HepG2 (cell line): ENCODE data around the gene MLANA. TPM values are rescaled to one million over a fixed set of nuclear protein-coding genes. Genes with fewer than 3 reads are reported as not detected.

Experiments
- ATAC-seq: fragments of 200-7000 bp; cut with Tn5 transposase; 3 replicates; pipeline ENCODE4 v1.9.1; 2020; ENCODE audit warnings: mild to moderate bottlenecking, moderate library complexity
- BruUV-seq: library from RNA; stranded (reverse); fragments of 400-500 nt; replicated peaks from 2 replicates; lab custom pipeline; 2021; lab: Mats Ljungman, UMichigan
- CTCF ChIA-PET: fragments of 300-600 bp; formaldehyde crosslinking; extraction: SDS; loops from one replicate; lab custom pipeline; 2021; ENCODE audit warnings: low total read pairs, inconsistent platforms, low intra/inter-chr PET ratio; lab: Yijun Ruan, JAX
- POLR2A ChIA-PET: fragments of 350-600 bp; sonication (Branson Sonifier 250); formaldehyde crosslinking; loops from one replicate; lab custom pipeline; 2020; ENCODE audit warnings: antibody characterized with exemption, inconsistent platforms; lab: Yijun Ruan, JAX
- DNase-seq: peaks from one replicate; pipeline ENCODE4 v3.0.0-alpha.2; 2015; ENCODE audit warnings: low spot score
- FAIRE-seq: peaks from 3 replicates; lab custom pipeline; 2011; peaks lifted over from hg19 to GRCh38; lab: Jason Lieb, UNC
- H2AFZ ChIP-seq: one replicate; pipeline ENCODE4 v1.6.1; 2011; ENCODE audit warnings: low read length, inconsistent platforms
- H3K27ac ChIP-seq: fragments of 300-600 bp; 3 replicates; pipeline ENCODE4 v1.8.0; 2011; ENCODE audit warnings: mixed run types, mild to moderate bottlenecking, mixed read lengths, low read length, inconsistent platforms; ENCODE audit not compliant: insufficient read depth; ENCODE audit errors: extremely low read length
- H3K27me3 ChIP-seq, 2 experiments: fragments of 200-600 bp in 1 of 2; 2 replicates in 1 of 2; 3 replicates in 1 of 2; pipeline versions ENCODE4 v1.6.0 to v1.8.0; 2011; ENCODE audit warnings: low read length in 2 of 2, mild to moderate bottlenecking in 2 of 2, moderate library complexity in 2 of 2, inconsistent platforms in 1 of 2; ENCODE audit not compliant: insufficient read depth in 2 of 2, control insufficient read depth in 1 of 2
- H3K36me3 ChIP-seq, 2 experiments: fragments of 200-600 bp in 1 of 2; replicated peaks in 1 of 2; 2 replicates in 1 of 2; 3 replicates in 1 of 2; pipeline versions ENCODE4 v1.5.1 to v1.8.0; 2011; ENCODE audit warnings: low read length in 2 of 2, inconsistent platforms in 1 of 2; ENCODE audit not compliant: insufficient read depth in 2 of 2, control insufficient read depth in 1 of 2
- H3K4me1 ChIP-seq: 2 replicates; pipeline ENCODE4 v1.5.1; 2012; ENCODE audit warnings: low read length, inconsistent platforms; ENCODE audit not compliant: insufficient read depth
- H3K4me2 ChIP-seq: 2 replicates; pipeline ENCODE4 v1.6.0; 2011; ENCODE audit warnings: low read depth, low read length, inconsistent platforms
- H3K4me3 ChIP-seq, 3 experiments: fragments of 200-600 bp in 1 of 3; sonication (generic), shearing (Covaris generic) in 1 of 3; replicated peaks in 1 of 3; 2 replicates each; pipeline ENCODE4 v1.5.1; 2011 to 2016; ENCODE audit warnings: low read length in 3 of 3, inconsistent platforms in 2 of 3, low read depth in 2 of 3, mild to moderate bottlenecking in 2 of 3, control low read depth in 1 of 3, mixed read lengths in 1 of 3; ENCODE audit not compliant: insufficient read depth in 1 of 3
- H3K79me2 ChIP-seq: one replicate; pipeline ENCODE4 v1.6.1; 2011; ENCODE audit warnings: low read length, inconsistent platforms; ENCODE audit not compliant: insufficient read depth
- H3K9ac ChIP-seq: 2 replicates; pipeline ENCODE4 v1.6.0; 2011; ENCODE audit warnings: mild to moderate bottlenecking, low read depth, low read length, inconsistent platforms; ENCODE audit not compliant: insufficient read depth
- H3K9me3 ChIP-seq: 2 replicates; pipeline ENCODE4 v1.5.1; 2012; ENCODE audit warnings: mild to moderate bottlenecking, low read length
- H4K20me1 ChIP-seq: 2 replicates; pipeline ENCODE4 v1.6.0; 2011; ENCODE audit warnings: inconsistent platforms, mild to moderate bottlenecking, low read length, moderate library complexity; ENCODE audit not compliant: insufficient read depth
- BCL6 ChIP-seq: IDR thresholded peaks from 2 replicates; pipeline ENCODE4 v1.6.1; 2016; ENCODE audit warnings: missing genetic modification reagents, missing compliant biosample characterization
- EZH2 ChIP-seq: conservative IDR thresholded peaks from 2 replicates; pipeline ENCODE4 v1.6.1; 2012; ENCODE audit warnings: mild to moderate bottlenecking, low read depth, low read length, moderate library complexity
- FOXO1 ChIP-seq: sonication (generic); formaldehyde crosslinking; IDR thresholded peaks from 2 replicates; pipeline ENCODE4 v1.4.0; 2020; ENCODE audit warnings: missing genetic modification reagents
- GTF3A ChIP-seq: sonication (generic); formaldehyde crosslinking; conservative IDR thresholded peaks from 2 replicates; pipeline ENCODE4 v1.4.0; 2020; ENCODE audit warnings: mild to moderate bottlenecking, missing genetic modification reagents
- HDAC2 ChIP-seq: sonication (generic); formaldehyde crosslinking; IDR thresholded peaks from 2 replicates; pipeline ENCODE4 v1.4.0; 2020; ENCODE audit warnings: missing genetic modification reagents
- NFIB ChIP-seq: sonication (generic); formaldehyde crosslinking; IDR thresholded peaks from 2 replicates; pipeline ENCODE4 v1.9.0; 2021; ENCODE audit warnings: missing genetic modification reagents, mild to moderate bottlenecking, borderline replicate concordance
- PAWR ChIP-seq: sonication (generic); formaldehyde crosslinking; IDR thresholded peaks from 2 replicates; pipeline ENCODE4 v1.4.0; 2020; ENCODE audit warnings: missing genetic modification reagents, mild to moderate bottlenecking, borderline replicate concordance
- PHB2 ChIP-seq: fragments of 450-650 bp; IDR thresholded peaks from 2 replicates; pipeline ENCODE4 v1.6.1; 2018; ENCODE audit not compliant: partially characterized antibody
- PLRG1 ChIP-seq: fragments of 450-650 bp; conservative IDR thresholded peaks from 2 replicates; pipeline ENCODE4 v1.6.1; 2016
- SKI ChIP-seq: fragments of 450-650 bp; IDR thresholded peaks from one replicate; pipeline ENCODE4 v1.6.1; 2018; ENCODE audit warnings: mild to moderate bottlenecking; ENCODE audit not compliant: partially characterized antibody
- SP2 ChIP-seq: sonication (generic); formaldehyde crosslinking; IDR thresholded peaks from 2 replicates; pipeline ENCODE4 v1.5.1; 2020; ENCODE audit warnings: mild to moderate bottlenecking, missing genetic modification reagents
- THAP11 ChIP-seq: IDR thresholded peaks from 2 replicates; pipeline ENCODE4 v1.6.1; 2016; ENCODE audit warnings: missing biosample characterization, missing genetic modification reagents
- ZNF205 ChIP-seq: IDR thresholded peaks from 2 replicates; pipeline ENCODE4 v1.6.1; 2018; ENCODE audit warnings: missing biosample characterization, missing genetic modification reagents
- ZNF280B ChIP-seq: sonication (generic); formaldehyde crosslinking; IDR thresholded peaks from 2 replicates; pipeline ENCODE4 v1.5.0; 2020; ENCODE audit warnings: missing genetic modification reagents, mild to moderate bottlenecking, borderline replicate concordance
- ZNF337 ChIP-seq: sonication (generic); formaldehyde crosslinking; IDR thresholded peaks from 2 replicates; pipeline ENCODE4 v1.5.1; 2020; ENCODE audit warnings: missing genetic modification reagents, low read depth, mild to moderate bottlenecking, borderline replicate concordance
- ZNF432 ChIP-seq: sonication (generic); formaldehyde crosslinking; IDR thresholded peaks from 2 replicates; pipeline ENCODE4 v1.5.0; 2020; ENCODE audit warnings: missing genetic modification reagents, mild to moderate bottlenecking, borderline replicate concordance
- WGBS: methylation state at CpG from one replicate; pipeline ENCODE4 v1.1.6; 2017; ENCODE audit warnings: low lambda C conversion rate; 5-methylcytosine and 5-hydroxymethylcytosine counted together
- in situ Hi-C: cut with HindIII; loops from 2 replicates; pipeline ENCODE4 v1.10.0; 2017; ENCODE audit warnings: low pct_unique_long_range_greater_than_20kb; ENCODE audit not compliant: extremely low pct_ligation_motif_present
- intact Hi-C: fragments of 100-400 bp; cut with micrococcal nuclease; formaldehyde crosslinking; loops from one replicate; pipeline ENCODE4 v1.10.0; 2022; ENCODE audit not compliant: unreplicated experiment
- polyA plus RNA-seq, 8 experiments: library from polyadenylated mRNA; depleted of rRNA in 3 of 8; stranded (reverse) in 7 of 8; unstranded in 1 of 8; fragments of >200 nt; fragmentation: Illumina TruSeq in 4 of 8; extraction: Trizol in 4 of 8; gene quantifications; 2 replicates each; pipeline versions ENCODE4 v1.2.1 to v1.2.3, GENCODE V29; 2011 to 2016; ENCODE audit warnings: low read depth in 4 of 8, missing spikeins in 1 of 8, mixed read lengths in 1 of 8; ENCODE audit not compliant: insufficient read depth in 1 of 8
- total RNA-seq, 5 experiments: library from RNA; depleted of rRNA; stranded (reverse); fragments of >200 nt; fragmentation: Illumina TruSeq; extraction: Trizol; gene quantifications; 2 replicates each; pipeline ENCODE4 v1.2.3, GENCODE V29; 2016; ENCODE audit warnings: low read depth in 1 of 5
- TF ChIP-seq, protein P1 (sequence below): sonication (generic); formaldehyde crosslinking; IDR thresholded peaks from 2 replicates; pipeline ENCODE4 v1.4.0; 2020; ENCODE audit warnings: mild to moderate bottlenecking, missing genetic modification reagents
- TF ChIP-seq, protein P2 (sequence below): sonication (generic); formaldehyde crosslinking; conservative IDR thresholded peaks from 2 replicates; pipeline ENCODE4 v1.8.0; 2022; ENCODE audit warnings: low read depth, missing genetic modification reagents

The MLANA gene
- total and polyA plus RNA-seq, 2 of the 13 experiments (the other 11 are each of a cell fraction or from before 2014, with no cell fraction given), result 0.11 to 0.18 TPM

DNA sequence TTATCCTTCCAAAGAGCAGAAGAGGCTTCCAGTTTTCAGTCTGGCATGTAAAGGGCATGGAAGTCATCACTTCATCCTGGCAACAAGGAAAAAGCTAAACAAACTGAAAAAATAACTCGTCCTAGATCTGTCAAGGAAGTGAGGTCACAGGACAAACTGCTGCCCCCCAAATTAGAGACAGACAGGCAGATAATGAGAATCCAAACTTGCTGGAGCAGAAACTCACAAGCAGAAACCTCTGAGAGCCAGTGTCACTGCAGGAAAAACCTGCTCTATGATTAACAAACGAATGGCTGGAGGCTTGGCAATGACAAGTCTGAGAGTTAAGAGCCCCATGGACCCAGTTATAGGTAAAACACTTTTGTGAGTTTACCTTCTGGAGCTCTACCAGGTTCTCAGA lies 18.9 kb upstream of the MLANA start:
- no peak for FAIRE-seq
- BruUV-seq, result no TSS peak
- Histone ChIP-seq H4K20me1 (no peaks in the 10 kb centered on the region), H3K36me3 (no peaks in the 10 kb centered on the region), H3K9ac (no peak overlapping the region), H3K27ac (no peak overlapping the region), H3K79me2 (no peaks in the 10 kb centered on the region), H3K27me3 (no peaks in the 10 kb centered on the region), H3K9me3 (no peaks in the 10 kb centered on the region), H3K4me2 (no peak overlapping the region), H2AFZ (no peak overlapping the region), H3K4me3 (no peak overlapping the region), H3K4me1 (peaks cover 20% of the 10 kb centered on the region)
- POLR2A ChIA-PET, result no interaction called here
- in situ Hi-C loops (loop anchor here (10.0 kb wide), 1 partner anchor 433 kb away; no protein-coding TSS in a partner anchor), intact Hi-C loops (no loop called here)
- WGBS, result 41% methylated on average over 2 of the region's 2 CpGs
- TF ChIP-seq THAP11 (CRISPR knock-in tag) (no peak), BCL6 (CRISPR knock-in tag) (no peak), NFIB (CRISPR knock-in tag) (no peak), ZNF205 (CRISPR knock-in tag) (no peak), ZNF432 (CRISPR knock-in tag) (no peak)
- TF ChIP-seq, protein P1, sequence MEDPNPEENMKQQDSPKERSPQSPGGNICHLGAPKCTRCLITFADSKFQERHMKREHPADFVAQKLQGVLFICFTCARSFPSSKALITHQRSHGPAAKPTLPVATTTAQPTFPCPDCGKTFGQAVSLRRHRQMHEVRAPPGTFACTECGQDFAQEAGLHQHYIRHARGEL (CRISPR knock-in tag), result no peak
- no peak for ATAC-seq
- no peak for DNase-seq
- CTCF ChIA-PET, result no interaction called here

- H2AFZ ChIP-seq, result no peak overlapping the region
- no peak for ATAC-seq
- no peak overlapping the region for H3K9ac ChIP-seq
- no peak for DNase-seq
- in situ Hi-C loops, result loop anchor here (10.0 kb wide), 1 partner anchor 432 kb away; no protein-coding TSS in a partner anchor
- no peak overlapping the region for H3K27ac ChIP-seq
- H3K27me3 ChIP-seq, result no peaks in the 10 kb centered on the region
- TF ChIP-seq SKI (no peak), PHB2 (no peak), ZNF337 (no peak), PLRG1 (no peak), ZNF280B (no peak), HDAC2 (CRISPR knock-in tag) (no peak), FOXO1 (CRISPR knock-in tag) (no peak), SP2 (CRISPR knock-in tag) (no peak), GTF3A (CRISPR knock-in tag) (no peak), EZH2 (no peak), PAWR (CRISPR knock-in tag) (no peak)
- TF ChIP-seq, protein P2, sequence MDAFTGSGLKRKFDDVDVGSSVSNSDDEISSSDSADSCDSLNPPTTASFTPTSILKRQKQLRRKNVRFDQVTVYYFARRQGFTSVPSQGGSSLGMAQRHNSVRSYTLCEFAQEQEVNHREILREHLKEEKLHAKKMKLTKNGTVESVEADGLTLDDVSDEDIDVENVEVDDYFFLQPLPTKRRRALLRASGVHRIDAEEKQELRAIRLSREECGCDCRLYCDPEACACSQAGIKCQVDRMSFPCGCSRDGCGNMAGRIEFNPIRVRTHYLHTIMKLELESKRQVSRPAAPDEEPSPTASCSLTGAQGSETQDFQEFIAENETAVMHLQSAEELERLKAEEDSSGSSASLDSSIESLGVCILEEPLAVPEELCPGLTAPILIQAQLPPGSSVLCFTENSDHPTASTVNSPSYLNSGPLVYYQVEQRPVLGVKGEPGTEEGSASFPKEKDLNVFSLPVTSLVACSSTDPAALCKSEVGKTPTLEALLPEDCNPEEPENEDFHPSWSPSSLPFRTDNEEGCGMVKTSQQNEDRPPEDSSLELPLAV, result no peak
- no peak overlapping the region; the same call in 1 of the 2 replicates for H3K4me2 ChIP-seq
- POLR2A ChIA-PET, result no interaction called here
- 73% methylated on average over 4 of the region's 4 CpGs for WGBS
- H4K20me1 ChIP-seq, result no peaks in the 10 kb centered on the region
- BruUV-seq, result no TSS peak
- H3K4me1 ChIP-seq, result peaks cover 20% of the 10 kb centered on the region
- no peak overlapping the region for H3K4me3 ChIP-seq
- CTCF ChIA-PET, result no interaction called here
- intact Hi-C loops, result no loop called here
- H3K79me2 ChIP-seq, result no peaks in the 10 kb centered on the region
- FAIRE-seq, result no peak
- H3K9me3 ChIP-seq, result no peaks in the 10 kb centered on the region
- H3K36me3 ChIP-seq, result no peaks in the 10 kb centered on the region
Measured at GRCh38 chr9:5872511-5872910, 18.2 kb upstream of the MLANA start.
